Kidney epithelial cell (primary cell): ENCODE results near the gene RASAL1. TPM values are rescaled to one million over a fixed set of nuclear protein-coding genes. Genes with fewer than 3 reads are reported as not detected.

Experiments used
- DNase-seq: peaks from one replicate; pipeline ENCODE4 v3.0.0-alpha.2; 2010; ENCODE audit warnings: low read depth
- H3K27me3 ChIP-seq: 2 replicates; pipeline ENCODE4 v1.6.0; 2011; ENCODE audit warnings: low read length; ENCODE audit not compliant: control insufficient read depth, insufficient read depth
- H3K36me3 ChIP-seq: 2 replicates; pipeline ENCODE4 v1.5.1; 2011; ENCODE audit warnings: low read length; ENCODE audit not compliant: control insufficient read depth, insufficient read depth
- H3K4me3 ChIP-seq: 2 replicates; pipeline ENCODE4 v1.5.1; 2011; ENCODE audit warnings: low read depth, mild to moderate bottlenecking, control low read depth, low read length
- total RNA-seq: library from RNA; depleted of rRNA; stranded (reverse); fragments of >200 nt; gene quantifications from 2 replicates; pipeline ENCODE4 v1.2.3, GENCODE V29; 2015
- TF ChIP-seq, protein P1 (sequence below): IDR thresholded peaks from 2 replicates; pipeline ENCODE4 v1.5.1; 2011; ENCODE audit warnings: mild to moderate bottlenecking, moderate library complexity, low read length, control low read depth, inconsistent platforms; ENCODE audit not compliant: insufficient read depth, poor library complexity, severe bottlenecking

Gene RASAL1
- total RNA-seq, 1 donor from 2014 or later = 1.1 TPM

DNA sequence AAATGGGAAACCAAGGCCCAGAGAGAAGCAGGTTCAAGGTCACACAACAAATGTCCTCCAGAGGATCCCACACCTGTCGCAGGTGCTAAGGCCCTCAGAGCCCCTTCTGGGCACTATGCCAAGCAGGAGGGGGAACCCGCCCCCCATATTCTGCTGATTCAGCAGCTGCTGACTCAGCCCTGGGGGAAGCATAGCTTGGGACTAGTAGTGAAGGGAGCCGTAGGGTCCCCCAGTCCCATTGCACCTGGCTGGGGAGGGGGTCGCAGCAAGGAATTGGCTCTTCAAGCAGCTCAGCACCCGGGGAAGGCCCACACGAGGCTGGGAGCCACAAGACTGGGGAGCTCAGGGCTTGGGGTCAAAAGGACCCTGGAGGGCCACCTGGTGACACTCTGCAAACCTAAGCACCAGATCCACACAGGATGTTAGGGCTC, 1.0 kb downstream of the RASAL1 start:
- no peaks in the 10 kb centered on the region for H3K27me3 ChIP-seq
- DNase-seq = no peak
- TF ChIP-seq, protein P1, sequence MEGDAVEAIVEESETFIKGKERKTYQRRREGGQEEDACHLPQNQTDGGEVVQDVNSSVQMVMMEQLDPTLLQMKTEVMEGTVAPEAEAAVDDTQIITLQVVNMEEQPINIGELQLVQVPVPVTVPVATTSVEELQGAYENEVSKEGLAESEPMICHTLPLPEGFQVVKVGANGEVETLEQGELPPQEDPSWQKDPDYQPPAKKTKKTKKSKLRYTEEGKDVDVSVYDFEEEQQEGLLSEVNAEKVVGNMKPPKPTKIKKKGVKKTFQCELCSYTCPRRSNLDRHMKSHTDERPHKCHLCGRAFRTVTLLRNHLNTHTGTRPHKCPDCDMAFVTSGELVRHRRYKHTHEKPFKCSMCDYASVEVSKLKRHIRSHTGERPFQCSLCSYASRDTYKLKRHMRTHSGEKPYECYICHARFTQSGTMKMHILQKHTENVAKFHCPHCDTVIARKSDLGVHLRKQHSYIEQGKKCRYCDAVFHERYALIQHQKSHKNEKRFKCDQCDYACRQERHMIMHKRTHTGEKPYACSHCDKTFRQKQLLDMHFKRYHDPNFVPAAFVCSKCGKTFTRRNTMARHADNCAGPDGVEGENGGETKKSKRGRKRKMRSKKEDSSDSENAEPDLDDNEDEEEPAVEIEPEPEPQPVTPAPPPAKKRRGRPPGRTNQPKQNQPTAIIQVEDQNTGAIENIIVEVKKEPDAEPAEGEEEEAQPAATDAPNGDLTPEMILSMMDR = no peak
- peak overlapping the region; percentile 51 for H3K4me3 ChIP-seq
- H3K36me3 ChIP-seq = no peaks in the 10 kb centered on the region

DNA sequence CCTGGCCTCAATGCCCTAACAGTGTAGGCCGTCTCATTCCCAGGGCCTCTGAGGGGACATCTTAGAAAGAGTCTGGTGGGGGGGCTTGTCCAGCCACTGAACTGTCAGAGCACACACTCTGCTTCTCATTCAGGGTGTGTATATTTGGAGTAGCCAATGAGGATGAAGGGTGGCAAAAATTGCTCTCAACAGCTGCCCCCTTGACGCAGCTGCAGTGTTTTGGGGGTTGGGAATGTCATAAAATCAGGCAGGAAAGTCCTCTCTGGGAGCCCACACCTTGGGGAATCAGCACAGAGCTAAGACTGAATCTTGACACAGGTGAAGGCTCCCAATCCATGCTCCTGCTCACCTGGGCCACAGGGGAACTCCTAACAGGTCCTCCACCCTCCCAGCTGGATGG, 1.5 kb downstream of the RASAL1 start:
- no peaks in the 10 kb centered on the region for H3K27me3 ChIP-seq
- H3K36me3 ChIP-seq = no peaks in the 10 kb centered on the region

DNA sequence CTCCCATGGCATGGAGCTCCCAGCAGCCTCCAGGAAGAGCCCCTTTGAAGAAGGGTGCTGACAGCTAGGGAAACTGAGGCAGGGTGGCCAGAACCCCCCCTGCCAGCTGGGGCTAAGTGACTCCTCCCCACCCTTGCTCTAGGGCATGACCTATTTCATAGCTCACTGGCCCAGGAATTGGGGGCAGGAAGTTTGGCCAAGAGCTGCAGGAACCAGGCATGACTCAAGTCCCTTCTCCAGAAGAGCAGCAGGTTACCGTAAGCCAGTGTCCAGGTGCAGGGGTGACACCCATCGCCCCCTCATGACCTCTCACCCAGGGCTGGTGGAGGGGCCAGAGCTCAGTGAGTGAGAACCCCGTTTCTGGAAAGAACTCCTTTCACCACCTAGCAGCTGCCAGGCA, 1.9 kb downstream of the RASAL1 start:
- no peaks in the 10 kb centered on the region for H3K27me3 ChIP-seq
- TF ChIP-seq, protein P1 = no peak
- no peak overlapping the region for H3K4me3 ChIP-seq
- DNase-seq = no peak
- H3K36me3 ChIP-seq = no peaks in the 10 kb centered on the region

More for the DNA sequence above, 1.5 kb downstream of the RASAL1 start:
- no peak for DNase-seq
- TF ChIP-seq, protein P1 = no peak
- H3K4me3 ChIP-seq = no peak overlapping the region

DNA sequence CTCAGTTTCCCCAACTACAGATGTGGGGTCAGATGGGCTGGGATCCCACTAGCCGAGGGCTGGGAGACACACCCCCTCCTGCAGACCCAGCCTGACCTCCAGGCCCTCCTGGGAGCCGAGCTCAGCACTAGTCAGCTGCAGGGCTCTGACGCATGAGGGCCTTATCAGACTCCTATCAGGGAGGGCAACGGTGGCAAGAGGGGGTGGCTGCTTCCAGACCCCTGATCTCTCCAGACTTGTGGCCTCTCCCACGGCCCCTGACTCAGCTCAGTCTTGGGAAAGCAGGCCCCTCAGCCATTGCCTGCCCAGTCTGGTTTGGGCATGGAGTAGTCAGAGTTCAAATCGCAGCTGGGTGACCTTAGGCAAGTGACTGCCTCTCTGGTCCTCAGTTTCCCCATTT, 2.5 kb downstream of the RASAL1 start:
- DNase-seq = no peak
- TF ChIP-seq, protein P1 = no peak

GRCh38 chr12:113131556-113131955, 4.0 kb downstream of the RASAL1 start:
- no peak for DNase-seq
- Histone ChIP-seq H3K27me3 (peaks cover 5% of the 10 kb centered on the region), H3K36me3 (no peaks in the 10 kb centered on the region), H3K4me3 (no peak overlapping the region)
- TF ChIP-seq, protein P1 = no peak

More for the DNA sequence above, 2.5 kb downstream of the RASAL1 start:
- no peaks in the 10 kb centered on the region for H3K36me3 ChIP-seq
- H3K27me3 ChIP-seq = no peaks in the 10 kb centered on the region
- H3K4me3 ChIP-seq = no peak overlapping the region

DNA sequence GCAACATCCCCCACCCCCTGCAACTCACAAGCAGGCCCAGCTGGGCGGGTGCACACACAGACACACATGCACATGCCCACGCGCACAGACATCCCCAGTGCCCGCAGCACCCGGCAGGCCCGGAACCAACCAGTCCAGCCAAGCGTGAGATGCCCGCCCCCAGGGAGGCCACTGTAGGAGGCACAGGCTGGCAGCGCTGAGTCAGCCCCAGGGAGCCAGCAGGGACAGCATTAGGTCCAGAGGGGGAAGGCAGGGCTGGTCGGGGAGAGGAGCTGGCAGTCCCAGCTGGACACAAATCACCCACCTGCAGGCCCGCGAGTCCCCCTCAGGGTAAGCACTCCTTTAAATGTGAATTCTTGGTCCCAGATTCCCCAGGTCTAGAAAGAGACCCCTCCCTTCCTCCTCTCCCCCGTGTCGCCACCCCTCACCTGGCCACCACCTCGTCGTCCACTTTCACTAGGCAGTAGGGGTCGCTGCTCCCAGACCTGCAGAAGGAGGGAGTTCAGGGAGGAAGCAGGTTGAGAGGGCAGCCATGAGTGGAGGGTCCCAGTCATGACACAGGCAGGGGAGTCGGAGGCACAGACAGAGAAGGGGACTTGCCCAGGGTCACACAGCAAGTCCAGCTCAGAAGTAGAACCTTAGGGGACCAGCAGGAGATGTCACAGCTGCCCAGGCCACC, 5.0 kb downstream of the RASAL1 start:
- no peak overlapping the region for H3K4me3 ChIP-seq
- H3K36me3 ChIP-seq = no peaks in the 10 kb centered on the region
- no peak for DNase-seq
- TF ChIP-seq, protein P1 = peak; percentile 77
- peaks cover 5% of the 10 kb centered on the region for H3K27me3 ChIP-seq
